ENCODE results near the gene NINJ1.

DNA sequence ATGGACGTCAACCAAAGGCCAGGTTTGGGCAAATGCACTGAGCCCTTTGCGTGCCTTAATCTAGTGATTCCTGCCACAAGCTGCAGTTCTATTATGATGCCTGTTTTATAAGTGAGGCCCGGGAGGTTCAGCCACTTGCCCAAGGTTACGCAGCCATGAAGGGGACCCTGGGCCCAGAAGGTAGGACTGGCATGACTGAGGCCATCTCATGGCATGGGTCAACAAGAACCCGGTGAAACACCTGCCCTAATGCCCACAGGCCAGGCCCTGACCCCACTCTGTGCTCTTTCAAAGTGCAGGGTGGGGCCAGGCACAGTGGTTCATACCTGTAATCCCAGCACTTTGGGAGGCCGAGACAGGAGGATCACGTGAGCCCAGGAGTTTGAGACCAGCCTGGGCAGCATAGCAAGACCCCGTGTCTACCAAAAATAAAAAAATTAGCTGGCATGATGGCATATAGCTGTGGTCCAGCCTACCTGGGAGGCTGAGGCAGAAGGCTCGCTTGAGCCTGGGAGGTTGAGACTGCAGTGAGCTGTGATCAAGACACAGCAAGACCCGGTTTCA is 8.6 kb downstream of the NINJ1 start:
- no peak for TF ChIP-seq POLR2AphosphoS5 (IDR thresholded peaks at IDR 0.05; ENCODE audit: low read depth, low read length)
- TF ChIP-seq POLR2A (IDR thresholded peaks at IDR 0.05; ENCODE audit: low read depth, low read length) = no peak

Data from GM12892 (cell line).